DOHH2 (cell line): ENCODE measurements around the gene LRRC63.

Source experiments
- H3F3A ChIP-seq: fragments of 200-600 bp; sonication (generic), shearing (Covaris generic); 2 replicates; pipeline ENCODE4 v1.6.0; 2016; ENCODE audit warnings: antibody characterized with exemption, mild to moderate bottlenecking; ENCODE audit not compliant: control insufficient read depth, insufficient read depth
- H3K27ac ChIP-seq: fragments of 200-600 bp; sonication (generic); 2 replicates; pipeline ENCODE4 v1.5.1; 2014; ENCODE audit warnings: low read depth, mild to moderate bottlenecking, low read length, moderate library complexity
- H3K27me3 ChIP-seq: fragments of 200-600 bp; sonication (generic); 2 replicates; pipeline ENCODE4 v1.6.1; 2014; ENCODE audit warnings: mild to moderate bottlenecking, low read length, mixed read lengths; ENCODE audit not compliant: control insufficient read depth
- H3K36me3 ChIP-seq: fragments of 200-600 bp; sonication (generic); 2 replicates; pipeline ENCODE4 v1.6.1; 2014; ENCODE audit warnings: mild to moderate bottlenecking, low read length, moderate library complexity, mixed read lengths; ENCODE audit not compliant: control insufficient read depth
- H3K4me1 ChIP-seq: fragments of 200-600 bp; sonication (generic); 2 replicates; pipeline ENCODE4 v1.6.1; 2014; ENCODE audit warnings: mild to moderate bottlenecking, low read length, mixed read lengths; ENCODE audit not compliant: control insufficient read depth
- H3K4me2 ChIP-seq: fragments of 200-600 bp; sonication (generic); 2 replicates; pipeline ENCODE4 v1.6.0; 2014; ENCODE audit warnings: mild to moderate bottlenecking, low read length, moderate library complexity
- H3K4me3 ChIP-seq: fragments of 200-600 bp; sonication (generic); 2 replicates; pipeline ENCODE4 v1.5.1; 2014; ENCODE audit warnings: mild to moderate bottlenecking, low read length, mixed read lengths
- H3K79me2 ChIP-seq: fragments of 200-600 bp; sonication (generic); 2 replicates; pipeline ENCODE4 v1.6.1; 2014; ENCODE audit warnings: mild to moderate bottlenecking, low read length, mixed read lengths; ENCODE audit not compliant: control insufficient read depth
- H3K9me2 ChIP-seq: fragments of 200-600 bp; sonication (generic); replicated peaks from 2 replicates; pipeline ENCODE4 v1.6.1; 2014; ENCODE audit warnings: mild to moderate bottlenecking, low read length, mixed read lengths; ENCODE audit not compliant: control insufficient read depth
- H3K9me3 ChIP-seq: fragments of 200-600 bp; sonication (generic); 2 replicates; pipeline ENCODE4 v1.6.1; 2014; ENCODE audit warnings: antibody characterized with exemption, low read length, mixed read lengths; ENCODE audit not compliant: control insufficient read depth, insufficient read depth
- H4K20me1 ChIP-seq: fragments of 200-600 bp; sonication (generic); 2 replicates; pipeline ENCODE4 v1.6.0; 2014; ENCODE audit warnings: low read depth, mild to moderate bottlenecking, antibody characterized with exemption, low read length, moderate library complexity; ENCODE audit not compliant: control insufficient read depth, insufficient read depth
- CTCF ChIP-seq: fragments of 200-600 bp; sonication (generic); IDR thresholded peaks from one replicate; pipeline ENCODE4 v1.5.1; 2014; ENCODE audit warnings: antibody characterized with exemption, mild to moderate bottlenecking, low read depth, low read length; ENCODE audit not compliant: poor library complexity, severe bottlenecking
- EZH2phosphoT487 ChIP-seq: fragments of 200-600 bp; sonication (generic); IDR thresholded peaks from 2 replicates; pipeline ENCODE4 v1.6.1; 2017; ENCODE audit warnings: borderline replicate concordance, mild to moderate bottlenecking, antibody characterized with exemption, low read length, moderate library complexity, mixed read lengths

LRRC63 gene

GRCh38 chr13:46195016-46195415, 16.7 kb upstream of the LRRC63 start:
- Histone ChIP-seq H3K79me2 (no peaks in the 10 kb centered on the region), H3K27ac (no peak overlapping the region)
- no peak for TF ChIP-seq CTCF
- no peak for TF ChIP-seq EZH2phosphoT487

DNA sequence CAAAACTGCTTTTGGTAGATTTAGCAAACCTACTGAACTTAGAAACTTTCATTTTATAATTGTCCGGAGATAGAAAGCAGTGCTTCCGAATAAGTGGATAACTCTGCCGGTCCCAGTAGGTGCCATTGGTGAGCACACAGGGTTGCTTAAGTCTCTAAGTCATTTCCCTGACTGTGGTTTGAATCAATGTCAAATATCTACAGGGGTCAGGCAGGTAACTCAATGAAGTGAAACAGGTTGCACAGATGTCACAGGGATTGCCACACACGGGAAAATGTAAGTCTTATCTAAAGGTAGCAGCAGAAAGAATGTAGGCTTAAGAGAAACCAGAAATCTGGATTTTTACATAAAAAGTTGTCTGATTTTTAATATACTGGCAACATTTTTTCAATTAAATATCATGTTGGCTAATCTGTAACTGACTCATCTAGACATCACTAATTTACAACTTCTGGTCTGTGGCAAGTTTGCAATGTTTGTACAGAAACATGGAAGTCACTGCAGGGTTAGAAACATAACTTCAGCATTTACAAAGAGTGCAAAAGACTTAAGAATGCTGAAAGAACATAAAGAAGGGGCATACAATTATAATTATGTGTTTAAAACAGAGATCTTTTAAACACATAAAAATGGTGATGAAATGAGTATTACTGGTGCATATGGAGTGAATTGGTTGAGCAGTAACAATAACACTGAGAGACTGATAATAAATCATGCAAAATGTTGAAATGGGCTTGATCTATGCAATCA, 14.3 kb upstream of the LRRC63 start:
- no peaks in the 10 kb centered on the region for H3K9me3 ChIP-seq
- TF ChIP-seq CTCF (no peak), EZH2phosphoT487 (no peak)
- no peaks in the 10 kb centered on the region for H3K27me3 ChIP-seq
- H3K4me3 ChIP-seq, result no peak overlapping the region
- H3F3A ChIP-seq, result peaks cover 3% of the 10 kb centered on the region; the same call in 1 of the 2 replicates
- H3K4me2 ChIP-seq, result no peak overlapping the region
- no peaks in the 10 kb centered on the region for H3K9me2 ChIP-seq
- no peak overlapping the region for H3K27ac ChIP-seq
- H3K79me2 ChIP-seq, result no peaks in the 10 kb centered on the region
- H3K4me1 ChIP-seq, result peaks cover 22% of the 10 kb centered on the region
- no peaks in the 10 kb centered on the region for H3K36me3 ChIP-seq
- no peaks in the 10 kb centered on the region for H4K20me1 ChIP-seq

More at GRCh38 chr13:46195016-46195415, 16.7 kb upstream of the LRRC63 start:
- peaks cover 4% of the 10 kb centered on the region for H3K4me1 ChIP-seq
- no peak overlapping the region for H3K4me2 ChIP-seq
- H3K9me2 ChIP-seq, result no peaks in the 10 kb centered on the region
- H4K20me1 ChIP-seq, result no peaks in the 10 kb centered on the region
- no peaks in the 10 kb centered on the region for H3K27me3 ChIP-seq
- H3F3A ChIP-seq, result 0 out of 2 replicates have a peak, but pooled peaks cover under 1% of the 10 kb centered on the region
- no peaks in the 10 kb centered on the region for H3K36me3 ChIP-seq
- no peak overlapping the region for H3K4me3 ChIP-seq
- no peaks in the 10 kb centered on the region for H3K9me3 ChIP-seq

- peaks cover 26% of the 10 kb centered on the region for H3K4me1 ChIP-seq
- TF ChIP-seq CTCF (no peak), EZH2phosphoT487 (no peak)
Measured at GRCh38 chr13:46198696-46199193, 13.0 kb upstream of the LRRC63 start.

More at GRCh38 chr13:46198696-46199193, 13.0 kb upstream of the LRRC63 start:
- Histone ChIP-seq H3F3A (peaks cover 3% of the 10 kb centered on the region; the same call in 1 of the 2 replicates), H3K4me3 (no peak overlapping the region), H3K27ac (no peak overlapping the region), H3K9me3 (no peaks in the 10 kb centered on the region), H3K4me2 (no peak overlapping the region), H3K79me2 (no peaks in the 10 kb centered on the region), H4K20me1 (no peaks in the 10 kb centered on the region), H3K36me3 (no peaks in the 10 kb centered on the region), H3K27me3 (no peaks in the 10 kb centered on the region), H3K9me2 (no peaks in the 10 kb centered on the region)
